RWPE2 (cell line): ENCODE results near the gene TMEM39B.

Source experiments
- ATAC-seq: fragments of 200-7000 bp; cut with Tn5 transposase; 3 replicates; pipeline ENCODE4 v1.9.1; 2021; ENCODE audit warnings: low read depth
- DNase-seq: peaks from one replicate; pipeline ENCODE4 v3.0.0-alpha.2; 2020; ENCODE audit warnings: low spot score
- H3K27ac ChIP-seq: fragments of 450-650 bp; 2 replicates; pipeline ENCODE4 v1.5.1; 2017; ENCODE audit warnings: mild to moderate bottlenecking; ENCODE audit not compliant: poor library complexity, severe bottlenecking
- H3K27me3 ChIP-seq: fragments of 250-450 bp; sonication (Bioruptor Pico); 2 replicates; pipeline ENCODE4 v1.5.1; 2021; ENCODE audit warnings: mild to moderate bottlenecking, moderate library complexity; ENCODE audit not compliant: insufficient read depth, poor library complexity, severe bottlenecking
- H3K36me3 ChIP-seq: fragments of 250-450 bp; sonication (Bioruptor Pico); 2 replicates; pipeline ENCODE4 v1.5.1; 2020; ENCODE audit warnings: low read depth, mild to moderate bottlenecking, moderate library complexity
- H3K4me1 ChIP-seq: fragments of 250-450 bp; sonication (Bioruptor Pico); 2 replicates; pipeline ENCODE4 v1.5.1; 2021; ENCODE audit warnings: mild to moderate bottlenecking, moderate library complexity; ENCODE audit not compliant: insufficient read depth, poor library complexity, severe bottlenecking
- H3K4me3 ChIP-seq: fragments of 250-450 bp; sonication (Bioruptor Pico); 2 replicates; pipeline ENCODE4 v1.5.1; 2021; ENCODE audit warnings: mild to moderate bottlenecking, moderate library complexity; ENCODE audit not compliant: severe bottlenecking
- H3K9me3 ChIP-seq: fragments of 250-450 bp; sonication (Bioruptor Pico); 2 replicates; pipeline ENCODE4 v1.5.1; 2021; ENCODE audit warnings: mild to moderate bottlenecking, moderate library complexity; ENCODE audit not compliant: severe bottlenecking
- TF ChIP-seq, protein P1 (sequence below): fragments of 450-650 bp; IDR thresholded peaks from one replicate; pipeline ENCODE4 v1.5.1; 2017; ENCODE audit warnings: mild to moderate bottlenecking, moderate library complexity; ENCODE audit not compliant: poor library complexity, severe bottlenecking

Gene TMEM39B

DNA sequence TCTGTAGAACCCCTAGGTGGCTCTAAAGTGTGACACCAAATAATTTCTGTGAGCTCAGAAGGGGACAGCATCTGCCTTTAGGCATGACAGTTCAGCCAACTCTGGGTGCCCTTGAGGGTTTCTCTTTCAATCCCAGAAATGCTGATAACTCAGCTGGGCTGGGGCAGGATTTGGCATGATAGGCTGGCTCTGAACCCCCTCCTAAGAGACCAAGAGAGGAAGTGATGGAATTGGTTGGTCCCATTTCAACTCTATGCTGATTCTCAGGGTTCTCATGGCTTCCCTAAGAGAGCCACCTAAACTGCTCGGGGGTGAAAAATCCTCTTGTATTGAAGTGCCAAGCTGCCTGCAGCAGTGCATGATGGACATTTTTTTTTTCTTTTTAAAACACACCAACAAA, 28.5 kb upstream of the TMEM39B start:
- Histone ChIP-seq H3K4me3 (no peak overlapping the region), H3K4me1 (no peaks in the 10 kb centered on the region), H3K36me3 (no peaks in the 10 kb centered on the region; the same call in none of the 2 replicates), H3K27ac (no peak overlapping the region), H3K27me3 (no peaks in the 10 kb centered on the region), H3K9me3 (no peaks in the 10 kb centered on the region)
- TF ChIP-seq, protein P1, sequence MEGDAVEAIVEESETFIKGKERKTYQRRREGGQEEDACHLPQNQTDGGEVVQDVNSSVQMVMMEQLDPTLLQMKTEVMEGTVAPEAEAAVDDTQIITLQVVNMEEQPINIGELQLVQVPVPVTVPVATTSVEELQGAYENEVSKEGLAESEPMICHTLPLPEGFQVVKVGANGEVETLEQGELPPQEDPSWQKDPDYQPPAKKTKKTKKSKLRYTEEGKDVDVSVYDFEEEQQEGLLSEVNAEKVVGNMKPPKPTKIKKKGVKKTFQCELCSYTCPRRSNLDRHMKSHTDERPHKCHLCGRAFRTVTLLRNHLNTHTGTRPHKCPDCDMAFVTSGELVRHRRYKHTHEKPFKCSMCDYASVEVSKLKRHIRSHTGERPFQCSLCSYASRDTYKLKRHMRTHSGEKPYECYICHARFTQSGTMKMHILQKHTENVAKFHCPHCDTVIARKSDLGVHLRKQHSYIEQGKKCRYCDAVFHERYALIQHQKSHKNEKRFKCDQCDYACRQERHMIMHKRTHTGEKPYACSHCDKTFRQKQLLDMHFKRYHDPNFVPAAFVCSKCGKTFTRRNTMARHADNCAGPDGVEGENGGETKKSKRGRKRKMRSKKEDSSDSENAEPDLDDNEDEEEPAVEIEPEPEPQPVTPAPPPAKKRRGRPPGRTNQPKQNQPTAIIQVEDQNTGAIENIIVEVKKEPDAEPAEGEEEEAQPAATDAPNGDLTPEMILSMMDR: no peak
- DNase-seq (no peak), ATAC-seq (no peak)

DNA sequence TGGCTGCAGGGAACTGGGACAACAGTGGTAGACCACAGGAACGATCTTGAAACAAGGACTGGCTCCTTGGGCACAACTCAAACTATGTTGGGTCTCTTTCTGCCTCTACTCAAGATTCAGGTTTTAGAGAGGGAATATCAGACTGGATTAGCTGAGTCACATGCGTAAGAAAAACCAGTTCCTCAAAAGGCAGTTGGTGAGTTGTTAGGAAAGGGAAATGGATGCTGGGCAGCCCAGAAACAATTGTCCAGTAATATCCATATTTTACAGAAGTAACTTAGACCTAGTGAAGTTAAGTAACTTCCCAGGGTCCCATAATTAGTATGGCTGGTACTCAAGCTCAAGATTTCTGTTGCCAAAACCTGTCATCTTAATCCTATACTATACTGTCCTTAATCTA, 27.0 kb upstream of the TMEM39B start:
- ATAC-seq (no peak), DNase-seq (no peak)
- H3K27ac ChIP-seq: no peak overlapping the region
- H3K36me3 ChIP-seq: peaks cover 12% of the 10 kb centered on the region
- no peaks in the 10 kb centered on the region for H3K4me1 ChIP-seq
- no peaks in the 10 kb centered on the region for H3K27me3 ChIP-seq
- H3K9me3 ChIP-seq: no peaks in the 10 kb centered on the region
- H3K4me3 ChIP-seq: no peak overlapping the region
- TF ChIP-seq, protein P1: no peak

DNA sequence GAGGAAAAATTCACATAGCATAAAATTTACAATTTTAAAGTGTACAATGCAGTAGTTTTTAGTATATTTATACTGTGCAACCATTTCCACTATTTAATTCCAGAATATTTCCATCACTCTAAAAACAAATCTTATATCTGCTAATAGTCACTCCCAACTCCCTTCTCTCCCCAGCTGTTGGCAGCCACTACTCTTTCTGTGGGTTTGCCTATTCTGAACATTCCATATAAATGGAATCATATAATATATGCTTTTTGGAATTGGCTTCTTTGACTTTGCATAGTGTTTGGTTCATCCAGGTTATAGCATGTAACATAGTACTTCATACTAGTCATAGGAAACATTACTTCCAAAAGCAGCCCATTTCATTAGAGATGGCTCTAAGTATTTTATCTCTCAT, 25.0 kb upstream of the TMEM39B start:
- ATAC-seq (no peak), DNase-seq (no peak)
- TF ChIP-seq, protein P1: no peak
- no peaks in the 10 kb centered on the region for H3K4me1 ChIP-seq
- no peaks in the 10 kb centered on the region for H3K27me3 ChIP-seq
- no peaks in the 10 kb centered on the region for H3K9me3 ChIP-seq
- H3K27ac ChIP-seq: no peak overlapping the region
- H3K36me3 ChIP-seq: peaks cover 32% of the 10 kb centered on the region
- no peak overlapping the region for H3K4me3 ChIP-seq

DNA sequence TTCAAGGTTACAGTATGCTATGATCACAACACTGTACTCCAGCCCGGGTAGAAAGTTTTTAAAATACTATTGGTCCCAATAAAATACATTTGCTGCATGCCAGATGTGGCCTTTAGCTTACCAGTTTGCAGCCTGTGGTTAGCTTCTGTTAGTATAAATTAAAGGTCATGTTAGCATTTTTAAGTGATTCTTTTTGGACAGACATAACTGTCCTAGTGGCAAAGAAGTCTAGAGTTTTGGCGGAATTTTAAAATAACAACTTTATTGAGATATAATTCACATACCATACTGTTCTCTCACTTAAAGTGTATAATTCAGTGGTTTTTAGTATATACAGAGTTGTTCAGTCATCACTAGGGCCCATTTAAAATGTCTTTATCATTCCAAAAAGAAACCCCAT, 24.3 kb upstream of the TMEM39B start:
- Histone ChIP-seq H3K9me3 (no peaks in the 10 kb centered on the region), H3K4me3 (no peak overlapping the region), H3K36me3 (peaks cover 39% of the 10 kb centered on the region), H3K27ac (no peak overlapping the region), H3K27me3 (no peaks in the 10 kb centered on the region), H3K4me1 (no peaks in the 10 kb centered on the region)
- ATAC-seq: no peak
- TF ChIP-seq, protein P1: no peak
- no peak for DNase-seq

DNA sequence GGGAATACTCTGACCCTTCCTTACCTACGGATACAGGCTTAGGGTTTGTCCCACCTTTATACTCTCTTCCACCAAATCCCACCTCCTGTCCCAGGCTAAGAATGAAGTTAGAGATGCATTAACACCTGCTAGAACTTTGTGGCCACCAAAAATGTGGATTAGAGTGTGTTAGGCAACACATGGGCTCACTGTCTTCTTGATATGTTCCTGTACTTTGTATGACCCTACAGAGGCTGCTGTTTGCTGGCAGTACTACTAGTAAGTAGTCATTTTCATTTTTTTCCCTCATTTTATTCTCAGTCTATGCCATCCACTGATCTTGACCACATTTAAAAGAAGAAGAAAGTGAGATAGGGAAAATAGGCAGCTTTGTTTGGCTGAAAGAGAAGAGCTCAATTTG, 21.0 kb upstream of the TMEM39B start:
- Histone ChIP-seq H3K4me3 (no peak overlapping the region), H3K4me1 (no peaks in the 10 kb centered on the region), H3K36me3 (peaks cover 72% of the 10 kb centered on the region), H3K9me3 (no peaks in the 10 kb centered on the region), H3K27ac (no peak overlapping the region), H3K27me3 (no peaks in the 10 kb centered on the region)
- ATAC-seq (no peak), DNase-seq (no peak)
- TF ChIP-seq, protein P1: no peak
